AG04450 (cell line): Measurements from ENCODE around the gene VPS37B. TPM values are rescaled to one million over a fixed set of nuclear protein-coding genes. Genes with fewer than 3 reads are reported as not detected.
"Not testable (repeated sequence)": the region's sequence is repeated elsewhere in the genome, so short reads cannot be mapped to it uniquely, and the experiment has no call there.

ENCODE experiments used
- CTCF ChIA-PET: fragments of 300-600, 350-600 bp; formaldehyde crosslinking; extraction: SDS; loops from one replicate; lab custom pipeline; 2022; ENCODE audit warnings: antibody characterized with exemption, inconsistent platforms; lab: Charles Lee
- POLR2A ChIA-PET: fragments of 350-600 bp; formaldehyde crosslinking; extraction: SDS; loops from one replicate; lab custom pipeline; 2021; ENCODE audit warnings: antibody characterized with exemption, inconsistent platforms; lab: Yijun Ruan, JAX
- DNase-seq: peaks from one replicate; pipeline ENCODE4 v3.0.0-alpha.2; 2011; ENCODE audit warnings: low read depth, low spot score
- H3K27ac ChIP-seq: one replicate; pipeline ENCODE4 v1.5.1; 2012; ENCODE audit warnings: low read depth, low read length, control low read depth
- H3K27me3 ChIP-seq: one replicate; pipeline ENCODE4 v1.6.0; 2012; ENCODE audit warnings: low read length; ENCODE audit not compliant: control insufficient read depth, insufficient read depth
- H3K4me3 ChIP-seq: 2 replicates; pipeline ENCODE4 v1.5.1; 2011; ENCODE audit warnings: mild to moderate bottlenecking, low read depth, low read length, control low read depth
- H3K9me3 ChIP-seq: 2 replicates; pipeline ENCODE4 v1.5.1; 2012; ENCODE audit warnings: low read length; ENCODE audit not compliant: control insufficient read depth, insufficient read depth
- polyA minus RNA-seq: library from RNA; depleted of rRNA, polyadenylated mRNA; stranded (reverse); fragments of >200 nt; gene quantifications from 2 replicates; pipeline ENCODE4 v1.2.3, GENCODE V29; 2011; rRNA and poly(A)+ RNA removed
- polyA plus RNA-seq: library from polyadenylated mRNA; depleted of rRNA; stranded (reverse); fragments of >200 nt; gene quantifications from 2 replicates; pipeline ENCODE4 v1.2.3, GENCODE V29; 2011; rRNA removed
- TF ChIP-seq, protein P1 (sequence below): IDR thresholded peaks from 2 replicates; pipeline ENCODE4 v1.5.1; 2011; ENCODE audit warnings: low read depth, low read length, control low read depth, inconsistent platforms

VPS37B gene, protein sequence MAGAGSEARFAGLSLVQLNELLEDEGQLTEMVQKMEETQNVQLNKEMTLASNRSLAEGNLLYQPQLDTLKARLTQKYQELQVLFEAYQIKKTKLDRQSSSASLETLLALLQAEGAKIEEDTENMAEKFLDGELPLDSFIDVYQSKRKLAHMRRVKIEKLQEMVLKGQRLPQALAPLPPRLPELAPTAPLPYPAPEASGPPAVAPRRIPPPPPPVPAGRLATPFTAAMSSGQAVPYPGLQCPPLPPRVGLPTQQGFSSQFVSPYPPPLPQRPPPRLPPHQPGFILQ
- 23.9 and 24.5 TPM in 2 replicates for polyA plus RNA-seq
- 16.0 and 17.6 TPM in 2 replicates for polyA minus RNA-seq

DNA sequence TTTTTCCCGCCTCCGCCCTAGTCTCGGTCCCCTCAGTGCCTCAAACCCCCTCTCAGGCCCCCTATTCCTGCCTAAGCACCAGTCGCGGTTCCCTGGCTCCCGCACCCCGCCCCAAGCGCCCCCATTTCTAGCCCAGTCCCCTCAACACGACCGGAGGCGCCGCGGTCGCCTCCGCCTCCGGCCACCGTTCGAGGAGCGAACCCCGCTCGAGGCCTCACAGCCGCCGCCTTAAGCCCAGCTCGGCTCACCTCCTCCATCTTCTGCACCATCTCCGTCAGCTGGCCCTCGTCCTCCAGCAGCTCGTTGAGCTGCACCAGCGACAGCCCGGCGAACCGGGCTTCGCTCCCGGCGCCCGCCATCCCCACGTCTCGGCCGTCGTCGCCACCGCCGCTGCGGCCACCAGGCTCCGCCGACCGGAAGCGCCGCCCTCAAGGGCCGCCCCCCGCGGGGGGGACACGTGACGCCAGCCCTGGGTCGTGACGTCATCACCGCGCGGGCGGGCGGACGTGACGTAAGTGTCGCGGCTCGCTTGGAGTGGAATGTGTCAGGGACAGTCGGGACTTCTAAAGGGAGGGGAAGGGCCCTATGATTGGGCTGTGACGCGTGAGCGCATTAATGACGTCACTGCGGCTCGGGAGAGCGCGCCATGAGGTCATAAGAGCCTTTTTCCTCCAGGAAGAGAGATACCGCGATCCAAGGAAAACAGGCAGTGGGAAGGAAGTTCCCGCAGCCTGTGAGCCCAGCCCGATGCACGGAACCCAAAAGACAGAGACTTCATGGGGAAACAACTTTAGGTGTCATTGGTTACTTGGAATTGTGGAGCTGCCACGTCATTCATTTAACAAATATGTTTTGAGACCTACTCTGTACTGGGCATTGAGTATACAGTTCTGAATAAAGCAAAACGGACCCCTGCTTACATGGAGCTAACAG is at the start of gene VPS37B:
Gene VPS37B, minus strand, starts transcription at position 421 of the 933 bp plus-strand sequence. Its CDS starts 62 bp downstream, at position 359.
- no peaks in the 10 kb centered on the region for H3K27me3 ChIP-seq
- H3K4me3 ChIP-seq = peak within 1 kb of the TSS; percentile 92
- DNase-seq = no peak
- H3K9me3 ChIP-seq = peaks cover 2% of the 10 kb centered on the region; the same call in 1 of the 2 replicates
- TF ChIP-seq, protein P1, sequence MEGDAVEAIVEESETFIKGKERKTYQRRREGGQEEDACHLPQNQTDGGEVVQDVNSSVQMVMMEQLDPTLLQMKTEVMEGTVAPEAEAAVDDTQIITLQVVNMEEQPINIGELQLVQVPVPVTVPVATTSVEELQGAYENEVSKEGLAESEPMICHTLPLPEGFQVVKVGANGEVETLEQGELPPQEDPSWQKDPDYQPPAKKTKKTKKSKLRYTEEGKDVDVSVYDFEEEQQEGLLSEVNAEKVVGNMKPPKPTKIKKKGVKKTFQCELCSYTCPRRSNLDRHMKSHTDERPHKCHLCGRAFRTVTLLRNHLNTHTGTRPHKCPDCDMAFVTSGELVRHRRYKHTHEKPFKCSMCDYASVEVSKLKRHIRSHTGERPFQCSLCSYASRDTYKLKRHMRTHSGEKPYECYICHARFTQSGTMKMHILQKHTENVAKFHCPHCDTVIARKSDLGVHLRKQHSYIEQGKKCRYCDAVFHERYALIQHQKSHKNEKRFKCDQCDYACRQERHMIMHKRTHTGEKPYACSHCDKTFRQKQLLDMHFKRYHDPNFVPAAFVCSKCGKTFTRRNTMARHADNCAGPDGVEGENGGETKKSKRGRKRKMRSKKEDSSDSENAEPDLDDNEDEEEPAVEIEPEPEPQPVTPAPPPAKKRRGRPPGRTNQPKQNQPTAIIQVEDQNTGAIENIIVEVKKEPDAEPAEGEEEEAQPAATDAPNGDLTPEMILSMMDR = no peak
- peak within 1 kb of the TSS; percentile 82 for H3K27ac ChIP-seq
- ChIA-PET POLR2A (no interaction called here), CTCF (no interaction called here)

DNA sequence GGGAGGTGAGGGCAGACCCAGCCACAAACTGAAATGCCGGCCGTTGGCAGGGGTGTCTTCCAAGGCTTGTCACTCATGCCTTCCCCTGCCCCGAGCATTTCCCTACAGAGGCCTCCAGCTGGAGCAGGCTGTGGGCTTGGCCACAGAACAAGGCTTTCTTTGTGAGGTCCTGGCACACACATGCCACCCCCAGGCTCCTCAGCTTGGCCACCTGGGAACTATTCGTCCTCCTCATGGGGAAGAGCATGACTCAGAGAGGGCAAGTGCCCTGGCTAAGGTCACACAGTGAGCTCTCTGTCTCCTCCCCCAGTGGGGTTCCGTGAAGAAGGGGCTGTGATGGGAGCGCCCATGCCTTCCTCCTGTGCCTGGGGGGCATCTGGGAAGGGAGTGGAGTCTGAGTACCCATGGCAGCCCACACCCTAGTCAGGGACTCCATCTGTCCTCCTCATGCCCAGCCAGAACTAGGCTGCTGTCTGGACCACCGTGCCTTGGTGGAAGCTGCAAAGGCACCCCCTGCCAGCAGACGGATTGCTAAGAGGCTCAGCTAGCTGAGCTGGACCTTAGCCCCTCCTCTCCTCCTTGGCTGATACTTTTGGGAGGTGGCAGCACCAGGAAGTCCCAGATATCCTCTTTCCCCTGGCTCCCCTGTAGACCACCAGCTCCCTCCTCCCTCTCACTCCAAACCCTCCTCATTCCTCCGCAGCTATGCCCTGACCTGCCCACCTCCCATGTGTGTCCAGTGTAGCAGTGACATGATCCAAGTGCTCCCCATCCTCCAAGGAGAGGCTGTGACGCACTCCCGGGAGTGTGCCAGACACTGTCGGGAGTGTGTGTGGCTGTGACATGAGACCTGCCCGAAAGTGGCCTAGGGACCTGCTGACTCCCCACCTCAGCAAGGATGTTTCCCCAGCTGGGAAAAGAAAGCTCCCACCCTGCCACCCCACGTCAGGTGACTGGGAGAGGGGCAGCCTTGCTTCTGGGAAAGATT is 49.0 kb upstream of the VPS37B start:
- Histone ChIP-seq H3K27ac (no peak overlapping the region), H3K27me3 (no peaks in the 10 kb centered on the region), H3K4me3 (no peak overlapping the region), H3K9me3 (no peaks in the 10 kb centered on the region; the same call in 1 of the 2 replicates)
- POLR2A ChIA-PET = interaction anchor here (0.6 to 0.8 kb wide), 6 partner anchors 26 to 288 kb away, joined by 3 to 5 read pairs (median 4); partner anchors contain the start of genes MPHOSPH9 and MTRFR
- CTCF ChIA-PET = interaction anchor here (0.8 to 1.3 kb wide), 3 partner anchors 84 to 293 kb away, joined by 3 to 4 read pairs (median 4); no protein-coding TSS in a partner anchor
- DNase-seq = no peak
- TF ChIP-seq, protein P1 = no peak

DNA sequence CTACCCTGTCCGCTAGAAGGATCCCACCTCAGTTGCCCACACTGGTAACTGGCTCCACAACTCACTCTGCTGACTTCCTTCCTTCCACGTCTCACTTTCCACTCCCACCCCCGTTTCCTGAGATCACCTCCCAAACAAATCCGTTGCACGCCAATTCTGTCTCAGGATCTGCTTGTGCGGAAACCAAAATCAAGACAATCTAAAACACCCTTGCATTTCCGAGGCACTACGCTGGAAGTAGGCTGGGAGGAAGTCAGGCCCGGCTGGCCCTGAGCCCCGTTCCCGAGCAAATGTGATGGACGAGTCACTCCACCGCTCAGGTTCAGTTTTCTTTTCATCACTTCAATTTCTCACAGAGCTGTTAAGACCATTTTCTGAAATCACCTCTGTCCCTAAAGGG is 47.3 kb upstream of the VPS37B start:
- CTCF ChIA-PET = interaction anchor here (0.7 kb wide), 1 partner anchor 149 kb away, joined by 3 read pairs; no protein-coding TSS in a partner anchor
- DNase-seq = no peak
- POLR2A ChIA-PET = interaction anchor here (0.7 kb wide), 2 partner anchors 12 to 45 kb away, joined by 3 read pairs; no protein-coding TSS in a partner anchor
- H3K4me3 ChIP-seq = no peak overlapping the region
- no peaks in the 10 kb centered on the region; the same call in 1 of the 2 replicates for H3K9me3 ChIP-seq
- no peak overlapping the region for H3K27ac ChIP-seq
- TF ChIP-seq, protein P1 = no peak
- H3K27me3 ChIP-seq = no peaks in the 10 kb centered on the region

DNA sequence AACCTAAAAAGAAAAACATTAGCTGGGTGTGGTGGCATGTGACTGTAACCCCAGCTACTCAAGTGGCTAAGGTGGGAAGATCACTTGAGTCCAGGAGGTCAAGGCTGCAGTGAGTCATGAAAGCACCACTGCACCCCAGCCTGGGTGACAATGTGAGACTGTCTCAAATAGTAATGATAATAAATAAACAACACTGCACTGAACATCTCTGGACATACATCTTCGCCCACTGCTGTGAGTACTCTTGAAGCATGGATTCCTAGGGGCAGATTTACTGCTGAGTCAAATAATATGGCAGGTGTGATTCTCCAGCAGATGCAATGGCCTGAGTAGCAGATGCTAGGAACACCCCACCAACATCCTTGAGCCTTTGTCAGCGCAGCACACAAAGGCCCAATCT is 46.7 kb upstream of the VPS37B start:
- POLR2A ChIA-PET = interaction anchor here (1.2 kb wide), 1 partner anchor 9 kb away, joined by 3 read pairs; no protein-coding TSS in a partner anchor

DNA sequence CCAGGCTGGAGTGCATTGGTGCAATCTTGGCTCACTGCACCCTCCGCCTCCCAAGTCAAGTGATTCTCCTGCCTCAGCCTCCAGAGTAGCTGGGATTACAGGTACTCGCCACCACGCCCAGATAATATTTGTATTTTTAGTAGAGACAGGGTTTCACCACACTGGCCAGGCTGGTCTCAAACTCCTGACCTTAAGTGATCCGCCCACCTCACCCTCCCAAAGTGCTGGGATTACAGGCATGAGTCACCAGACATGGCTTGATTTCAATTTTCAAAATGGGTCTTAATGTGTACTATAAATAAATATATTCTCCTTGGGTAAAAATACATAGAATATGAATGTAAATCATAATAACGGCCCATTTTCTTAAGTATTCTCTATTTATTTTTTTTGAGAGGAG is 45.4 kb upstream of the VPS37B start:
- H3K27ac ChIP-seq = peak overlapping the region; percentile 11
- H3K27me3 ChIP-seq, H3K4me3 ChIP-seq, DNase-seq, CTCF ChIA-PET, H3K9me3 ChIP-seq, POLR2A ChIA-PET: not testable (repeated sequence)

More for the DNA sequence above, 46.7 kb upstream of the VPS37B start:
- no peaks in the 10 kb centered on the region for H3K27me3 ChIP-seq
- no peak for DNase-seq
- TF ChIP-seq, protein P1 = no peak
- no peak overlapping the region for H3K27ac ChIP-seq
- no peaks in the 10 kb centered on the region; the same call in 1 of the 2 replicates for H3K9me3 ChIP-seq
- no peak overlapping the region for H3K4me3 ChIP-seq
- CTCF ChIA-PET = interaction anchor here (0.6 kb wide), 1 partner anchor 340 kb away, joined by 5 read pairs; no protein-coding TSS in a partner anchor
